H1 (cell line): ENCODE measurements around the gene TRAPPC2L. TPM values are rescaled to one million over a fixed set of nuclear protein-coding genes. Genes with fewer than 3 reads are reported as not detected.

Experiments
- CTCF ChIA-PET: fragments of 300-600 bp; sonication (Branson Sonifier 250); formaldehyde crosslinking; loops from one replicate; lab custom pipeline; 2021; ENCODE audit not compliant: partially characterized antibody; lab: Charles Lee
- POLR2A ChIA-PET: fragments of 300-600 bp; sonication (Branson Sonifier 250); formaldehyde crosslinking; loops from one replicate; lab custom pipeline; 2021; ENCODE audit warnings: inconsistent platforms; ENCODE audit not compliant: partially characterized antibody; lab: Charles Lee
- DNase-seq, 2 experiments: peaks; one replicate each; pipeline versions ENCODE4 v3.0.0 to v3.0.0-alpha.2; 2010 to 2022; ENCODE audit warnings: low spot score in 2 of 2, low read depth in 1 of 2, mixed read lengths in 1 of 2
- FAIRE-seq: peaks from 2 replicates; lab custom pipeline; 2011; peaks lifted over from hg19 to GRCh38; lab: Jason Lieb, UNC
- H2AFZ ChIP-seq: 2 replicates; pipeline ENCODE4 v1.8.1; 2012; ENCODE audit warnings: low read length, inconsistent platforms
- H2AK5ac ChIP-seq: 2 replicates; pipeline ENCODE4 v1.6.1; 2013; ENCODE audit warnings: low read depth, low read length
- H2BK120ac ChIP-seq: replicated peaks from 2 replicates; pipeline ENCODE3; 2013; ENCODE audit warnings: low read depth, low read length, inconsistent platforms
- H2BK12ac ChIP-seq: 2 replicates; pipeline ENCODE4 v1.6.1; 2013; ENCODE audit warnings: low read depth, low read length
- H2BK15ac ChIP-seq: 2 replicates; pipeline ENCODE4 v1.6.1; 2013; ENCODE audit warnings: low read length
- H2BK20ac ChIP-seq: 2 replicates; pipeline ENCODE4 v1.6.1; 2013; ENCODE audit warnings: low read length
- H2BK5ac ChIP-seq: 2 replicates; pipeline ENCODE4 v1.6.1; 2013; ENCODE audit warnings: low read depth, low read length
- H3K14ac ChIP-seq: 2 replicates; pipeline ENCODE4 v1.6.1; 2013; ENCODE audit warnings: inconsistent platforms; ENCODE audit not compliant: insufficient read length
- H3K18ac ChIP-seq: 2 replicates; pipeline ENCODE4 v1.6.1; 2013; ENCODE audit warnings: low read length; ENCODE audit errors: extremely low read depth
- H3K23ac ChIP-seq: 2 replicates; pipeline ENCODE4 v1.6.1; 2013; ENCODE audit warnings: inconsistent platforms; ENCODE audit not compliant: insufficient read length
- H3K23me2 ChIP-seq: 2 replicates; pipeline ENCODE4 v1.6.1; 2013; ENCODE audit warnings: low read depth, low read length
- H3K27ac ChIP-seq: 2 replicates; pipeline ENCODE4 v1.6.1; 2011; ENCODE audit warnings: low read depth, low read length, inconsistent platforms
- H3K27me3 ChIP-seq, 4 experiments: replicated peaks in 1 of 4; 1 replicate in 1 of 4; 2 replicates in 3 of 4; pipeline versions ENCODE4 v1.6.1 to v1.8.1; 2011 to 2013; ENCODE audit warnings: low read length in 3 of 4, mild to moderate bottlenecking in 3 of 4, inconsistent platforms in 2 of 4, mixed read lengths in 2 of 4, moderate library complexity in 1 of 4; ENCODE audit not compliant: control insufficient read depth in 3 of 4, insufficient read depth in 3 of 4; ENCODE audit errors: extremely low read depth in 1 of 4
- H3K36me3 ChIP-seq, 4 experiments: 2 replicates each; pipeline versions ENCODE4 v1.6.1 to v1.8.1; 2011 to 2013; ENCODE audit warnings: mild to moderate bottlenecking in 4 of 4, low read length in 3 of 4, moderate library complexity in 2 of 4, control low read depth in 1 of 4, inconsistent platforms in 1 of 4; ENCODE audit not compliant: insufficient read depth in 4 of 4, control insufficient read depth in 2 of 4
- H3K4ac ChIP-seq: replicated peaks from 2 replicates; pipeline ENCODE3; 2013; ENCODE audit warnings: low read length, low read depth, mixed read lengths, inconsistent platforms; ENCODE audit not compliant: insufficient read length
- H3K4me1 ChIP-seq, 4 experiments: replicated peaks in 1 of 4; 1 replicate in 1 of 4; 2 replicates in 3 of 4; pipeline versions ENCODE4 v1.6.1 to v1.8.1; 2011 to 2013; ENCODE audit warnings: low read length in 3 of 4, inconsistent platforms in 2 of 4, mixed read lengths in 1 of 4; ENCODE audit not compliant: insufficient read depth in 4 of 4, control insufficient read depth in 3 of 4
- H3K4me2 ChIP-seq, 2 experiments: 2 replicates each; pipeline versions ENCODE4 v1.6.1 to v1.8.1; 2011 to 2013; ENCODE audit warnings: low read depth in 2 of 2, low read length in 2 of 2, control low read depth in 1 of 2, inconsistent platforms in 1 of 2, mild to moderate bottlenecking in 1 of 2; ENCODE audit not compliant: insufficient read depth in 1 of 2
- H3K4me3 ChIP-seq, 4 experiments: fragments of 200-600, 300-600 bp in 1 of 4; sonication (generic), shearing (Covaris generic), sonication (Bioruptor Twin) in 1 of 4; 2 replicates each; pipeline versions ENCODE4 v1.5.1 to v1.8.1; 2011 to 2016; ENCODE audit warnings: low read length in 4 of 4, low read depth in 3 of 4, control low read depth in 2 of 4, inconsistent platforms in 2 of 4, mild to moderate bottlenecking in 2 of 4, mixed read lengths in 1 of 4, moderate library complexity in 1 of 4; ENCODE audit not compliant: insufficient read depth in 2 of 4; ENCODE audit errors: extremely low read depth in 1 of 4
- H3K56ac ChIP-seq: replicated peaks from 2 replicates; pipeline ENCODE3; 2013; ENCODE audit warnings: low read depth, mild to moderate bottlenecking, mixed read lengths, low read length, inconsistent platforms; ENCODE audit not compliant: insufficient read length
- H3K79me1 ChIP-seq: 2 replicates; pipeline ENCODE4 v1.6.1; 2013; ENCODE audit warnings: low read depth, low read length, control low read depth
- H3K79me2 ChIP-seq, 2 experiments: 2 replicates each; pipeline versions ENCODE4 v1.6.1 to v1.8.1; 2012 to 2013; ENCODE audit warnings: low read length in 2 of 2, mild to moderate bottlenecking in 2 of 2, inconsistent platforms in 1 of 2; ENCODE audit not compliant: insufficient read depth in 2 of 2, control insufficient read depth in 1 of 2
- H3K9ac ChIP-seq, 4 experiments: replicated peaks in 1 of 4; 1 replicate in 1 of 4; 2 replicates in 3 of 4; pipeline versions ENCODE4 v1.6.1 to v1.8.1; 2011 to 2013; ENCODE audit warnings: low read depth in 3 of 4, low read length in 3 of 4, control low read depth in 2 of 4, mild to moderate bottlenecking in 2 of 4, moderate library complexity in 2 of 4, inconsistent platforms in 1 of 4; ENCODE audit errors: extremely low read depth in 1 of 4
- H3K9me3 ChIP-seq, 2 experiments: 2 replicates each; pipeline versions ENCODE4 v1.6.1 to v1.8.1; 2012 to 2013; ENCODE audit warnings: mild to moderate bottlenecking in 2 of 2, moderate library complexity in 2 of 2, control low read depth in 1 of 2, inconsistent platforms in 1 of 2, low read depth in 1 of 2, low read length in 1 of 2, mixed read lengths in 1 of 2; ENCODE audit not compliant: insufficient read depth in 2 of 2
- H4K20me1 ChIP-seq, 2 experiments: replicated peaks in 1 of 2; 2 replicates each; pipeline versions ENCODE3 to v1.8.1; 2011 to 2013; ENCODE audit warnings: inconsistent platforms in 2 of 2, low read length in 2 of 2, mild to moderate bottlenecking in 1 of 2; ENCODE audit not compliant: insufficient read depth in 2 of 2, control insufficient read depth in 1 of 2
- H4K5ac ChIP-seq: 2 replicates; pipeline ENCODE4 v1.6.1; 2013; ENCODE audit warnings: low read length, low read depth, mixed read lengths, inconsistent platforms; ENCODE audit not compliant: insufficient read length
- H4K8ac ChIP-seq: 2 replicates; pipeline ENCODE4 v1.8.0; 2013; ENCODE audit warnings: mild to moderate bottlenecking, moderate library complexity, low read length, inconsistent platforms; ENCODE audit not compliant: insufficient read depth; ENCODE audit errors: extremely low read depth
- H4K91ac ChIP-seq: replicated peaks from 2 replicates; pipeline ENCODE3; 2013; ENCODE audit warnings: low read length, mixed read lengths, inconsistent platforms; ENCODE audit not compliant: insufficient read length
- ASH2L ChIP-seq: fragments of 200-600, 300-600 bp; sonication (generic); IDR thresholded peaks from one replicate; pipeline ENCODE4 v1.7.1; 2017; ENCODE audit warnings: low read length
- ATF2 ChIP-seq: IDR thresholded peaks from 2 replicates; pipeline ENCODE4 v1.6.1; 2012; ENCODE audit warnings: low read length, inconsistent platforms
- E2F6 ChIP-seq: IDR thresholded peaks from 2 replicates; pipeline ENCODE4 v1.6.1; 2012; ENCODE audit warnings: inconsistent platforms
- POLR2A ChIP-seq, 2 experiments: IDR thresholded peaks; 1 replicate in 1 of 2; 2 replicates in 1 of 2; pipeline ENCODE4 v1.6.1; 2011; ENCODE audit warnings: low read depth in 2 of 2, low read length in 2 of 2, mild to moderate bottlenecking in 2 of 2; ENCODE audit errors: control extremely low read depth in 1 of 2
- RBBP5 ChIP-seq: IDR thresholded peaks from 2 replicates; pipeline ENCODE4 v1.7.1; 2012; ENCODE audit warnings: low read depth, mild to moderate bottlenecking, inconsistent platforms, low read length, moderate library complexity, borderline replicate concordance
- RFX5 ChIP-seq: IDR thresholded peaks from 2 replicates; pipeline ENCODE4 v1.6.1; 2011; ENCODE audit warnings: low read depth, low read length, improper control_type of control experiment, borderline replicate concordance
- RNF2 ChIP-seq: fragments of 200-900, 300-1000 bp; sonication (generic); IDR thresholded peaks from 2 replicates; pipeline ENCODE4 v1.7.1; 2016; ENCODE audit warnings: borderline replicate concordance, low read depth, mild to moderate bottlenecking, antibody characterized with exemption, low read length; ENCODE audit not compliant: poor library complexity, severe bottlenecking; ENCODE audit errors: missing control alignments
- SAP30 ChIP-seq: fragments of 300-600 bp; sonication (generic); IDR thresholded peaks from 2 replicates; pipeline ENCODE4 v1.7.1; 2012; ENCODE audit warnings: low read length, moderate library complexity, mild to moderate bottlenecking, inconsistent platforms; ENCODE audit not compliant: insufficient read depth, insufficient replicate concordance
- SIX5 ChIP-seq: IDR thresholded peaks from 2 replicates; pipeline ENCODE4 v1.6.1; 2011; ENCODE audit warnings: mild to moderate bottlenecking, low read depth, low read length
- TAF1 ChIP-seq: IDR thresholded peaks from 2 replicates; pipeline ENCODE4 v1.6.1; 2011; ENCODE audit warnings: mild to moderate bottlenecking, low read depth, low read length
- WGBS, 2 experiments: shearing (Covaris generic) in 1 of 2; methylation state at CpG; one replicate each; pipeline versions ENCODE4 v1.1.6 to v1.1.7; 2013 to 2015; ENCODE audit warnings: low lambda C conversion rate in 2 of 2, mixed read lengths in 2 of 2, inconsistent platforms in 1 of 2, low coverage in 1 of 2, missing lambda C conversion rate in 1 of 2; ENCODE audit not compliant: insufficient replicate concordance in 2 of 2, insufficient coverage in 1 of 2, insufficient read length in 1 of 2; ENCODE audit errors: extremely low coverage in 1 of 2, missing lambda C conversion rate in 1 of 2; 5-methylcytosine and 5-hydroxymethylcytosine counted together
- polyA plus RNA-seq, 7 experiments: library from polyadenylated mRNA; depleted of rRNA in 3 of 7; stranded (reverse) in 5 of 7; unstranded in 2 of 7; fragments of >200 nt in 5 of 7; fragments of 200-250 nt in 2 of 7; gene quantifications; 1 replicate in 5 of 7; 2 replicates in 1 of 7; 4 replicates in 1 of 7; pipeline versions ENCODE4 v1.2.1 to v1.2.3, GENCODE V29; 2011 to 2013; ENCODE audit warnings: missing spikeins in 2 of 7, mixed read lengths in 2 of 7
- total RNA-seq: library from RNA; stranded (reverse); fragmentation: NEBNext Ultra II Directional; extraction: Animal tissue kit (Norgen Biotek cat#: 25700); gene quantifications from 2 replicates; pipeline ENCODE4 v1.2.1, GENCODE V29; 2021

Gene TRAPPC2L
- total and polyA plus RNA-seq, 2 of the 8 experiments (the other 6 are each of a cell fraction or from before 2014, with no cell fraction given), result 98.7 to 133 TPM

DNA sequence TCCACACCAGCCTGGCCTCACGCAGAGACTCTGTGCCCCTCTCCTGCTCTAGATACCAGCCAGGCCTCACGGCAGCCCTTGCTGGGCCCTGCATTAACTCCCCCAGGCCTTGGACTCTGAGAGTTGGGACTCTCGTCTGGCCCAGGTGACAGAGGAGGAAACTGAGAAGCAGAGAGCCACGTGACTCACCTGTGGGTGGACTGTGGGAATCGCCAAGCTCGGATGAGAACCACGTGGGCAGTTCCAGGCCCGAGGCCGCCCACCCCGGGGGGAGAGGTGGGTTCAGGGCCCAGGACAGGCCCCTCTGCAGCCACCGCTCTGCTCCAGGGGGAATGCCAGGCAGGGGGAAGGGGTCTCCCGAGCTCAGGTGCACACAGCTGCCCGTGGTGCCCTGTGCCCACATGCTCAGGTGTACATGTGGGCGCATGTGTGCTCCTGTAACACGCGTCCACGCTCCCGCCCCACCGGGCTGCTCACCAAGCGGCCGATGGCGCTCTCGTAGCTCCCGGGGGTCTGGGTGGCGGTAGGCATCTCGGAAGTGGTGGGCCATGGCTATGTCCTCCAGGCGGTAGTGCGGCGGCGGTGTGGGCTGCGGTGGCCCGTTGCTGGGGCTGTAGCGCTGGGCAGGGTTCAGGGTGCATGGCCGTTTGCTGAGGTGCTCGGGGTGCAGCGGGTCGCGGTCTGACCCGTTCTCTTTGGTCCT, 27.8 kb downstream of the TRAPPC2L start:
- H2AFZ ChIP-seq, result no peak overlapping the region
- H3K27me3 ChIP-seq, result peaks cover 0 to 7% (median 2%) of the 10 kb centered on the region in 4 experiments; a peak in 2 of 7 replicates
- no peak overlapping the region for H2BK5ac ChIP-seq
- no peaks in the 10 kb centered on the region; the same call in 1 of the 2 replicates for H3K79me1 ChIP-seq
- H3K9me3 ChIP-seq, result no peaks in the 10 kb centered on the region
- H3K14ac ChIP-seq, result no peak overlapping the region
- no peak overlapping the region; the same call in 1 of the 2 replicates for H4K8ac ChIP-seq
- H3K79me2 ChIP-seq, result no peaks in the 10 kb centered on the region
- no peak overlapping the region for H3K56ac ChIP-seq
- no peak overlapping the region for H3K4me2 ChIP-seq
- ChIA-PET CTCF (interaction anchor here (2.1 kb wide), 1 partner anchor 27 kb away, joined by 8 read pairs; the partner anchor contains the start of genes GALNS and TRAPPC2L), POLR2A (no interaction called here)
- FAIRE-seq, result no peak
- H2BK15ac ChIP-seq, result no peak overlapping the region
- WGBS, 2 experiments, result 90% methylated on average over 29 of the region's 39 CpGs; no CpG with 5 or more reads in 1 of the 2 experiments
- no peak overlapping the region for H2AK5ac ChIP-seq
- H2BK120ac ChIP-seq, result no peak overlapping the region
- no peaks in the 10 kb centered on the region; the same call in 1 of the 2 replicates for H3K23me2 ChIP-seq
- H4K91ac ChIP-seq, result no peak overlapping the region
- no peaks in the 10 kb centered on the region for H3K36me3 ChIP-seq
- H3K9ac ChIP-seq, result no peak overlapping the region
- H3K23ac ChIP-seq, result no peak overlapping the region
- peaks cover 0 to 4% of the 10 kb centered on the region in 2 experiments for H4K20me1 ChIP-seq
- no peak overlapping the region for H3K4ac ChIP-seq
- no peak overlapping the region for H4K5ac ChIP-seq
- H3K4me1 ChIP-seq, result peaks cover 0 to 9% (median 6%) of the 10 kb centered on the region in 4 experiments; a peak in 4 of 7 replicates
- no peak overlapping the region for H3K18ac ChIP-seq
- no peak overlapping the region for H2BK20ac ChIP-seq
- no peak overlapping the region for H2BK12ac ChIP-seq
- no peak overlapping the region for H3K27ac ChIP-seq
- no peak overlapping the region for H3K4me3 ChIP-seq
- DNase-seq, result no peak
- no peak for TF ChIP-seq RNF2
- TF ChIP-seq SAP30, result no peak
- TF ChIP-seq RFX5, result no peak
- no peak for TF ChIP-seq TAF1
- no peak for TF ChIP-seq ASH2L
- TF ChIP-seq E2F6, result no peak
- TF ChIP-seq RBBP5, result no peak
- no peak for TF ChIP-seq ATF2
- TF ChIP-seq SIX5, result no peak
- TF ChIP-seq POLR2A (IDR thresholded peaks at IDR 0.05; ENCODE audit: control extremely low read depth in 1 of 2, low read depth in 2 of 2, low read length in 2 of 2), result no peak
